ENCODE results near the gene PPP2R2C. TPM values are rescaled to one million over a fixed set of nuclear protein-coding genes. Genes with fewer than 3 reads are reported as not detected.

The PPP2R2C gene
- total RNA-seq, 2 experiments from 2014 or later = not detected

- CTCF ChIA-PET = no interaction called here
- Mint-ChIP-seq H3K4me3 (no peak overlapping the region), H3K36me3 (ENCODE audit: low read depth) (no peaks in the 10 kb centered on the region)
These were observed 91.5 kb downstream of the PPP2R2C start for GRCh38 chr4:6380746-6381410.

DNA sequence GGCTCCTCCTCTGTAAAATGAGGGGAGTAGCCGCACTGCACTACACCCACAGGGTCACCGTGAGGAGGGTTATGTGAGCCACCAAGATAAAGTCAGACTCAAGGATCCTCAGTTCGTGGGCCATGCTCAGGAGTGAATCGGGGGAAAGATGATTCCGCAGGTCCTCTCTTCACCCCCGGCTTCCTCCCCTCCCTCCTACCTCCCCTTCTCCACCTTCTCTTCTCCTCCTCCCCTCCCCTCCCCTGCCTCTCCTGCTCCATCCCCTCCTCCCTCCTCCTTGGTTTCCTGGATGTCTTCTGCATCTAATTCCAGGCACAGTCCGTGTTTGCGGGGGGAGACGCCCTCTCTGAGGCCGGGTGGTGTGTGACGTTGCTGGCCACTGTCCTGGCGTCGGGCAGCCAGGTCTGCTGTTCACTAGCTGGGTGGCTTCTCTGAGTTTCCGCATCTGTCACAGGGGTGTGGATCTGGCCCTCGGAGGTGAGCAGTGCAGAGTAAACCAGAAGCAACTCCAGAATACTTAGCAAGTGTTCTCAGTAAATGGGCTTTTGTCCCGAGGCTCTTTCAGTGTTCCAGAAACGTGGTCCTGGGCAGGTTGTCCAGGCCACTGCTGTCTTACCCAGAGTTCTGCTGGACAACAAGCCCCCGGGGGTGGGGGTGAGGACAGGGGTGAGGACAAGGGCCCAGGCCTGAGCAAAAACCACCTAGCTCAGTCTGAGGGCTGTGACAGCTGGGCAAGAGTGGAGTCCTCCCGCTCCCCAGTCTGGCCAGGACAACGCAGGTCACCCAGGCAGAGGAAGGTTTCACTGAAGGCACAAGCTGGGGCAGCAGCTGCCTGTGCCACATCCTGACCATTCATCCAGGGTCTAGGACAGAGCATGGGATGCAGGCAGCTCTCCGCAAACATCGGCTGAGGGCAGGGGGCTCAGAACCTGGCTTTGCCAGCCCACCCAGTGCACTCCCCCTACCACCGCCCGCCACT lies 92.4 kb downstream of the PPP2R2C start:
- no peaks in the 10 kb centered on the region for H3K9me3 Mint-ChIP-seq
- intact Hi-C loops (cut with micrococcal nuclease) = no loop called here

More at GRCh38 chr4:6380746-6381410, 91.5 kb downstream of the PPP2R2C start:
- Mint-ChIP-seq H3K9me3 (no peaks in the 10 kb centered on the region), H3K4me1 (ENCODE audit: low read depth) (no peaks in the 10 kb centered on the region), H3K27ac (no peak overlapping the region), H3K27me3 (ENCODE audit: low read depth) (peaks cover 5% of the 10 kb centered on the region)
- no peak for DNase-seq
- intact Hi-C loops (cut with micrococcal nuclease) = no loop called here

DNA sequence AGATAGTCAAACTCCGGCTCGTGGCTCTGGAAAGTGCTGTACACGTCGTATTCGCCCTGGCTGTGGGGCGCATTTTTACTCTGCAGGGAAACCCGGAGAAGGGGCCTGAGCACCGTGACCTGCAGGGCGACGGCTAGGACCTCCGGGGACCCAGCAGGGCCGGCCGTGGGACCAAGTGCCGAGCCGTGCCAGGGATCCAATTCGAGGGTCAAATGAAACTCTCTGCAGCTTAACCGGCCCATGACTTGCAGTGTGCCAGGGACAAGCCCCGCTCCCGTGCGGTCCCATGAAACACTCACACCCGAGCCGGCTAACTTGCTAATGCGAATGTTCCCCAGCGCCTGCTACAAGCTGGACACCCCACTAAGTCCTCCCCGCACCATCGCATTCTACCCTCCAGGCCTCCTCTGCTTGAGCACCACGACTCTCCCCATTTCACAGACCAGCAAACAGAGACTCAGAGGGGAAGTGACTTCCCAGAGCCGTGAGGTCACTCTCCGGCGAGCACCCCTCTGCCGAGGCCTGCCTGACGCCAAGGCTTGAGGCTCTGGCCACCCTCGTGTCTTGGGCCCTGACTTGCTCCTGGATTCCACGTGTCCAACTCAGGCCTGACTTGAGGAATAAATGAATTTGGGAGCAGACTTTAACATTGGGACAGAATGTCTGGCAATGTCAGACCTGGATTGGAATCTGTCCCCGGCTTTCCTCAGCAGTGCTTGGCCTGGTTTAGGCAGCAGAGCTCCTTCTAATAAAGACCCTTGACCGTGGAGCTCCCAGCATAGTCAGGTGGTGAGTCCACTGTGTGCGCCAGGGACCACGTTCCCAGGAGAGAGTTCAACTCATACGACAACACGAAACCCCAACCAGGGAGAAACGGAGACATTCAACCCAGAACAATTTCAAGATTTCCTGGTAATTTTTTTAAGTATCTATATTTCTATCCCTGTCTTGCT lies 93.6 kb downstream of the PPP2R2C start:
- Mint-ChIP-seq H3K36me3 (ENCODE audit: low read depth) (no peaks in the 10 kb centered on the region), H3K4me3 (no peak overlapping the region), H3K9me3 (no peaks in the 10 kb centered on the region), H3K27ac (no peak overlapping the region), H3K4me1 (ENCODE audit: low read depth) (no peaks in the 10 kb centered on the region), H3K27me3 (ENCODE audit: low read depth) (peaks cover 4% of the 10 kb centered on the region)
- DNase-seq = no peak
- intact Hi-C loops (cut with micrococcal nuclease) = no loop called here
- CTCF ChIA-PET = no interaction called here

More for the DNA sequence above, 92.4 kb downstream of the PPP2R2C start:
- CTCF ChIA-PET = no interaction called here
- Mint-ChIP-seq H3K27me3 (ENCODE audit: low read depth) (peaks cover 4% of the 10 kb centered on the region), H3K4me3 (no peak overlapping the region), H3K4me1 (ENCODE audit: low read depth) (no peaks in the 10 kb centered on the region), H3K27ac (no peak overlapping the region), H3K36me3 (ENCODE audit: low read depth) (no peaks in the 10 kb centered on the region)
- no peak for DNase-seq

- Mint-ChIP-seq H3K4me1 (ENCODE audit: low read depth) (no peaks in the 10 kb centered on the region), H3K27me3 (ENCODE audit: low read depth) (peaks cover 4% of the 10 kb centered on the region), H3K4me3 (no peak overlapping the region), H3K27ac (no peak overlapping the region), H3K9me3 (no peaks in the 10 kb centered on the region), H3K36me3 (ENCODE audit: low read depth) (no peaks in the 10 kb centered on the region)
- DNase-seq = no peak
- CTCF ChIA-PET = no interaction called here
- intact Hi-C loops (cut with micrococcal nuclease) = no loop called here
These were observed 94.6 kb downstream of the PPP2R2C start for GRCh38 chr4:6377626-6378492.

DNA sequence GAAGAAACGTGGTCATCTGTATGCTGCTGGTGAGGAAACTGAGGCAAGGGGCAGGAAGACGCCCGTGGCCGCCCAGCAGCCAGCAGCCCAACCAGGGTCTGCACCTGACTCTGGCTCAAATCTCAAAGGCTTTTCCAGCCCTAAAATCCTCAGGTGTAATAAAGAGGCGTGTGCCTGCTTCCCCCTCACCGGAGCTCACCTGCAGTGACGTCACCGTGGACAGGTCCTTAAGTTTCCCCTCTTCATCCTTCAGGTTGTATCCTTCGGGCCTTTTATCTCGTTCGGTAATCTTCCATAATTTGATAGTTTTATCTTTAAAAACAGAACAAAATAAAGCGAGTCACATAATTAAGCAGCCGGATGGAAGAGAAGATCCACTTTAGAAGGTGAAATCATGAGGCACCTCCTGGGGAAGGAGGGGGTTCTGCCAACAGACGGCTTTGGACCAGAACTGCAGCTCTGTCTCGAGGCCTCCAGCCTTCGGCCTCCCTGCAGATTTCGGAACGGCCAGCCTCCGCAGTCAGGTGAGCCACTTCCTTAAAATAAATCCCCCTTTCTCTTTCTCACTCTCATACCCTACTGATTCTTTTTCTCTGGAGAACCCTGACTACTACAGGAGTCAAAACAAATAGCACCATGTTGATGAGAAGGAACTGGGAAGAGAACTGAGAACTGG lies 96.7 kb downstream of the PPP2R2C start:
- DNase-seq = no peak
- no peaks in the 10 kb centered on the region for H3K36me3 Mint-ChIP-seq (ENCODE audit: low read depth)
- CTCF ChIA-PET = no interaction called here
- H3K4me1 Mint-ChIP-seq (ENCODE audit: low read depth) = no peaks in the 10 kb centered on the region
- intact Hi-C loops (cut with micrococcal nuclease) = no loop called here
- H3K9me3 Mint-ChIP-seq = no peaks in the 10 kb centered on the region
- H3K27me3 Mint-ChIP-seq (ENCODE audit: low read depth) = peaks cover 4% of the 10 kb centered on the region
- H3K4me3 Mint-ChIP-seq = no peak overlapping the region
- no peak overlapping the region for H3K27ac Mint-ChIP-seq

- peaks cover 2% of the 10 kb centered on the region for H3K27me3 Mint-ChIP-seq (ENCODE audit: low read depth)
- intact Hi-C loops (cut with micrococcal nuclease) = no loop called here
- H3K4me3 Mint-ChIP-seq = no peak overlapping the region
- no peaks in the 10 kb centered on the region for H3K4me1 Mint-ChIP-seq (ENCODE audit: low read depth)
- DNase-seq = no peak
- no peaks in the 10 kb centered on the region for H3K36me3 Mint-ChIP-seq (ENCODE audit: low read depth)
- CTCF ChIA-PET = no interaction called here
- no peaks in the 10 kb centered on the region for H3K9me3 Mint-ChIP-seq
- no peak overlapping the region for H3K27ac Mint-ChIP-seq
These were observed 97.8 kb downstream of the PPP2R2C start for GRCh38 chr4:6374575-6374974.

GRCh38 chr4:6373541-6374410 lies 98.6 kb downstream of the PPP2R2C start:
- Mint-ChIP-seq H3K4me3 (no peak overlapping the region), H3K4me1 (ENCODE audit: low read depth) (no peaks in the 10 kb centered on the region)

DNA sequence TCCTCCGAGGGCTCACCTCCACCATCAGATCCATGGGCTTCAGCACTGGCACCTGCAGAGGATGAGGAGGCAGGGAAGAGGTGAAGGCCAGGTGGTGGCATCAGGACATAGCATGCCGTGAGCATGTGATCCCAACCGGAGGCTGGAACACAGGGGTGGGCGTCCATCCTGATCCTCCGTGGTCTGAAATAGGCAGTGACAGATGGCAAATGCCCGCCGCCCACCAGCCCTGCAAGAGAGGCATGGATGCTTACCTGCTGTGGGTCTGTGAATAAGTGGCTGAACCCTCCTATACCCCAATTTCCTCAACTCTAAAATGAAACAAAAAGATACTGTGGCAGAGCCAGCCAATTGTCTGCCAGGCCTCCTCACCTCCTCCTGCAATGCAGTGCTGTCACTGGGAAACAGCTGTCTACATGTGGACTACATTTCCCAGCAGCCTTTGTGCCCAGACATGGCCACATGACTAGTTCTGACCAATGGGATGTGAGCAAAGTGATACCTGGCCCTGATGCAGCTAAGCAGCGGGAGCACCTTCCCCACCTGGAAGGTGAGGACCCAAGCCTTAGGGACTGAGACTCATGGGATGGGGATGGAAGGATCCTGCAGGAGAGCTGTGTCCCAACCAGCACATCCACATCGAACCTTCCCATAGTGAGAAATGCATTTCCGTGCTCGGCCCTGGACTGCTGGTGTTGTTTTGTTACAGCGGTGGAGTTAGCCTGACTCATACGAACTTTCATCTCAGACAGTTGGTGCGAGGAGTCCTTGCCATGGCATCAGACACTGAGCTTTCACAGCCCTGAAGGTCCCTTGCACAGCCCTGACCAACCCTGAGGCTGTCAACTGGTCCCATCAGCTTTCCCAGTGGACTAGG lies 99.5 kb downstream of the PPP2R2C start:
- H3K4me3 Mint-ChIP-seq = no peak overlapping the region
- CTCF ChIA-PET = no interaction called here
- no peaks in the 10 kb centered on the region for H3K4me1 Mint-ChIP-seq (ENCODE audit: low read depth)
- DNase-seq = peak; percentile 47
- no peaks in the 10 kb centered on the region for H3K9me3 Mint-ChIP-seq
- H3K27ac Mint-ChIP-seq = no peak overlapping the region
- peaks cover 5% of the 10 kb centered on the region for H3K27me3 Mint-ChIP-seq (ENCODE audit: low read depth)
- intact Hi-C loops (cut with micrococcal nuclease) = no loop called here
- H3K36me3 Mint-ChIP-seq (ENCODE audit: low read depth) = no peaks in the 10 kb centered on the region

More at GRCh38 chr4:6373541-6374410, 98.6 kb downstream of the PPP2R2C start:
- Mint-ChIP-seq H3K9me3 (no peaks in the 10 kb centered on the region), H3K36me3 (ENCODE audit: low read depth) (no peaks in the 10 kb centered on the region), H3K27me3 (ENCODE audit: low read depth) (peaks cover 3% of the 10 kb centered on the region), H3K27ac (no peak overlapping the region)
- DNase-seq = no peak
- intact Hi-C loops (cut with micrococcal nuclease) = no loop called here
- CTCF ChIA-PET = no interaction called here

DNA sequence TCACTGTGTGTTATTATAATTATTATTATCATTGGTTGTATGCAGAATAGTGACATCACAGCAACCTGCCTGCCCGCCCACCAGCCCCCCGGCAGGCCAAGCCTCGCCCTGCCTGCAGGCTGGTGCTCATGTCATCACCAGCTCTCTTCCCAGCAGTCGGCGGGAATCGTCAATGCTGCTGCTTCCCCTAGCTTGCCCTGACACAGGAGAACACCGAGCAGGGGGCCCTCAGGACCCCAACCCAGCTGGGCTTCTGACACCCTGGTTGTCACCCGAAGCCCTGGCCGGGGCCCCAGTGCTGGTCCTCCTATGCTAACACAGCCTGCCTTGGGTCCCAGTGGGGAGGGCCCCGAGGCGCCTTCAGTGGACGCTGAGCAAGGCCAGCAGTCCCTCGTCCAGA lies 100.6 kb downstream of the PPP2R2C start:
- no peaks in the 10 kb centered on the region for H3K4me1 Mint-ChIP-seq (ENCODE audit: low read depth)
- DNase-seq = no peak

GRCh38 chr4:6371271-6371670 lies 101.1 kb downstream of the PPP2R2C start:
- H3K36me3 Mint-ChIP-seq (ENCODE audit: low read depth) = no peaks in the 10 kb centered on the region
- peaks cover 5% of the 10 kb centered on the region for H3K27me3 Mint-ChIP-seq (ENCODE audit: low read depth)
- no peaks in the 10 kb centered on the region for H3K9me3 Mint-ChIP-seq
- H3K27ac Mint-ChIP-seq = no peak overlapping the region
- intact Hi-C loops (cut with micrococcal nuclease) = no loop called here
- no peak overlapping the region for H3K4me3 Mint-ChIP-seq
- H3K4me1 Mint-ChIP-seq (ENCODE audit: low read depth) = no peaks in the 10 kb centered on the region
- no peak for DNase-seq
- CTCF ChIA-PET = no interaction called here

More for the DNA sequence above, 100.6 kb downstream of the PPP2R2C start:
- Mint-ChIP-seq H3K36me3 (ENCODE audit: low read depth) (no peaks in the 10 kb centered on the region), H3K9me3 (no peaks in the 10 kb centered on the region), H3K27me3 (ENCODE audit: low read depth) (peaks cover 5% of the 10 kb centered on the region), H3K4me3 (no peak overlapping the region), H3K27ac (no peak overlapping the region)
- intact Hi-C loops (cut with micrococcal nuclease) = no loop called here
- CTCF ChIA-PET = no interaction called here

Measured in activated naive CD4-positive, alpha-beta T cell treated with anti-CD3 and anti-CD28 coated beads for 36 hours (primary cell).